HCT116 (cell line): ENCODE results near the gene CACNG5. TPM values are rescaled to one million over a fixed set of nuclear protein-coding genes. Genes with fewer than 3 reads are reported as not detected.

ENCODE experiments used
- ATAC-seq: fragments of 200-7000 bp; cut with Tn5 transposase; 2 replicates; pipeline ENCODE4 v1.9.1; 2020; ENCODE audit warnings: mild to moderate bottlenecking, moderate library complexity
- BruUV-seq: library from RNA; stranded (reverse); fragments of 400-500 nt; replicated peaks from 2 replicates; lab custom pipeline; 2021; lab: Mats Ljungman, UMichigan
- CTCF ChIA-PET: fragments of 300-600 bp; sonication (Branson Sonifier 250); formaldehyde crosslinking; loops from one replicate; lab custom pipeline; 2021; ENCODE audit warnings: antibody characterized with exemption; lab: Charles Lee
- POLR2A ChIA-PET: fragments of 300-600, 350-600 bp; sonication (Branson Sonifier 250); formaldehyde crosslinking; loops from one replicate; lab custom pipeline; 2021; ENCODE audit warnings: antibody characterized with exemption; lab: Charles Lee
- RAD21 ChIA-PET, 2 experiments: fragments of 300-600 bp; sonication (Branson Sonifier 250); formaldehyde crosslinking; loops; one replicate each; lab custom pipeline; 2023; ENCODE audit warnings: low total read pairs in 2 of 2; ENCODE audit not compliant: uncharacterized antibody in 2 of 2, unreplicated experiment in 2 of 2, low non-redundant PET in 1 of 2; lab: Charles Lee
- DNase-seq: peaks from one replicate; pipeline ENCODE4 v3.0.0-alpha.2; 2010; ENCODE audit warnings: low read depth, low spot score
- H2AFZ ChIP-seq: fragments of 200-600 bp; shearing (Covaris generic), sonication (generic); 2 replicates; pipeline ENCODE4 v1.6.1; 2017; ENCODE audit warnings: low read depth, mixed run types, mixed read lengths, antibody characterized with exemption, low read length; ENCODE audit not compliant: poor library complexity, severe bottlenecking
- H3K27ac ChIP-seq: 2 replicates; pipeline ENCODE4 v1.5.1; 2012; ENCODE audit warnings: low read depth, low read length
- H3K27me3 ChIP-seq: fragments of 200-600 bp; sonication (generic); 2 replicates; pipeline ENCODE4 v1.6.1; 2016; ENCODE audit warnings: mixed run types, low read length, mixed read lengths; ENCODE audit not compliant: insufficient read depth
- H3K36me3 ChIP-seq, 2 experiments: fragments of 200-500 bp in 1 of 2; fragments of 200-600 bp in 1 of 2; sonication (Bioruptor generic) in 1 of 2; sonication (generic) in 1 of 2; 2 replicates each; pipeline versions ENCODE4 v1.5.1 to v1.6.1; 2014 to 2016; ENCODE audit warnings: low read length in 2 of 2, inconsistent platforms in 1 of 2, mixed read lengths in 1 of 2, mixed run types in 1 of 2; ENCODE audit not compliant: insufficient read depth in 2 of 2, control insufficient read depth in 1 of 2
- H3K4me1 ChIP-seq, 2 experiments: fragments of 200-600 bp in 1 of 2; sonication (generic) in 1 of 2; 2 replicates each; pipeline versions ENCODE4 v1.5.1 to v1.6.1; 2012 to 2017; ENCODE audit warnings: low read length in 2 of 2, inconsistent platforms in 1 of 2, mild to moderate bottlenecking in 1 of 2, mixed read lengths in 1 of 2, mixed run types in 1 of 2, moderate library complexity in 1 of 2; ENCODE audit not compliant: insufficient read depth in 2 of 2, control insufficient read depth in 1 of 2
- H3K4me2 ChIP-seq: fragments of 200-600 bp; sonication (generic); 2 replicates; pipeline ENCODE4 v1.6.1; 2017; ENCODE audit warnings: mixed run types, low read length, mixed read lengths
- H3K4me3 ChIP-seq, 2 experiments: fragments of 200-600 bp in 1 of 2; sonication (generic) in 1 of 2; replicated peaks in 1 of 2; 2 replicates each; pipeline ENCODE4 v1.5.1; 2011 to 2016; ENCODE audit warnings: low read length in 2 of 2, control low read depth in 1 of 2, low read depth in 1 of 2, mild to moderate bottlenecking in 1 of 2, mixed read lengths in 1 of 2, mixed run types in 1 of 2
- H3K79me2 ChIP-seq: fragments of 200-600 bp; sonication (generic); 2 replicates; pipeline ENCODE4 v1.6.1; 2017; ENCODE audit warnings: mild to moderate bottlenecking, mixed run types, low read length, moderate library complexity, mixed read lengths; ENCODE audit not compliant: insufficient read depth
- H3K9ac ChIP-seq: fragments of 200-600 bp; sonication (generic); 2 replicates; pipeline ENCODE4 v1.6.1; 2016; ENCODE audit warnings: low read length, mixed read lengths
- H3K9me2 ChIP-seq: fragments of 200-600 bp; sonication (generic), shearing (Covaris generic); 2 replicates; pipeline ENCODE4 v1.6.1; 2017; ENCODE audit warnings: mixed run types, mild to moderate bottlenecking, moderate library complexity; ENCODE audit not compliant: insufficient read depth
- H3K9me3 ChIP-seq, 2 experiments: fragments of 200-500 bp in 1 of 2; fragments of 200-600 bp in 1 of 2; sonication (Bioruptor generic) in 1 of 2; sonication (generic) in 1 of 2; 2 replicates each; pipeline ENCODE4 v1.6.1; 2014 to 2017; ENCODE audit warnings: low read length in 2 of 2, mixed read lengths in 2 of 2, inconsistent platforms in 1 of 2, low read depth in 1 of 2, mild to moderate bottlenecking in 1 of 2, mixed run types in 1 of 2, moderate library complexity in 1 of 2; ENCODE audit not compliant: control insufficient read depth in 1 of 2, insufficient read depth in 1 of 2
- H4K20me1 ChIP-seq: fragments of 200-600 bp; sonication (generic), shearing (Covaris generic); 2 replicates; pipeline ENCODE4 v1.6.1; 2017; ENCODE audit warnings: mixed run types, mild to moderate bottlenecking, moderate library complexity; ENCODE audit not compliant: insufficient read depth
- CBX3 ChIP-seq: IDR thresholded peaks from 2 replicates; pipeline ENCODE4 v1.6.1; 2012; ENCODE audit warnings: low read depth
- CTCF ChIP-seq, 3 experiments: fragments of 200-600 bp in 1 of 3; sonication (generic) in 1 of 3; IDR thresholded peaks in 2 of 3; conservative IDR thresholded peaks in 1 of 3; 2 replicates each; pipeline ENCODE4 v1.5.1; 2012 to 2017; ENCODE audit warnings: low read depth in 2 of 3, low read length in 2 of 3, antibody characterized with exemption in 1 of 3, borderline replicate concordance in 1 of 3, control low read depth in 1 of 3, mild to moderate bottlenecking in 1 of 3, mixed read lengths in 1 of 3, mixed run types in 1 of 3, moderate library complexity in 1 of 3; ENCODE audit not compliant: insufficient read depth in 1 of 3
- EGR1 ChIP-seq: IDR thresholded peaks from 2 replicates; pipeline ENCODE4 v1.6.1; 2012; ENCODE audit warnings: low read depth
- EZH2 ChIP-seq: fragments of 200-600 bp; sonication (generic); IDR thresholded peaks from 2 replicates; pipeline ENCODE4 v1.6.1; 2017; ENCODE audit warnings: antibody characterized with exemption, mixed run types
- FOSL1 ChIP-seq: IDR thresholded peaks from 2 replicates; pipeline ENCODE4 v1.6.1; 2012; ENCODE audit warnings: low read depth
- POLR2A ChIP-seq: IDR thresholded peaks from 2 replicates; pipeline ENCODE4 v1.7.0; 2011; ENCODE audit warnings: borderline replicate concordance; ENCODE audit not compliant: insufficient read depth, insufficient read length; ENCODE audit errors: extremely low read depth
- POLR2AphosphoS5 ChIP-seq: IDR thresholded peaks from 2 replicates; pipeline ENCODE4 v1.6.1; 2011; ENCODE audit warnings: mild to moderate bottlenecking, low read depth, low read length, moderate library complexity
- RAD21 ChIP-seq: IDR thresholded peaks from 2 replicates; pipeline ENCODE4 v1.6.1; 2012; ENCODE audit warnings: low read depth, mild to moderate bottlenecking
- SP1 ChIP-seq: IDR thresholded peaks from 2 replicates; pipeline ENCODE4 v1.6.1; 2012; ENCODE audit warnings: low read depth
- YY1 ChIP-seq: IDR thresholded peaks from 2 replicates; pipeline ENCODE4 v1.6.1; 2011; ENCODE audit warnings: low read length, low read depth, moderate library complexity, mild to moderate bottlenecking; ENCODE audit not compliant: insufficient replicate concordance; ENCODE audit errors: extremely low read depth
- ZFX ChIP-seq: fragments of 450-650 bp; IDR thresholded peaks from 2 replicates; pipeline ENCODE4 v1.6.1; 2017
- intact Hi-C: fragments of 100-400 bp; cut with micrococcal nuclease; formaldehyde crosslinking; loops from 2 replicates; pipeline ENCODE4 v1.10.0; 2022
- total RNA-seq: library from RNA; stranded (reverse); gene quantifications from one replicate; pipeline ENCODE4 v1.2.1, GENCODE V29; 2021; ENCODE audit not compliant: unreplicated experiment

CACNG5 gene
- total RNA-seq, 1 experiment from 2014 or later, result not detected

GRCh38 chr17:66915204-66915611 lies 80.3 kb downstream of the CACNG5 start:
- no peak overlapping the region for H3K27ac ChIP-seq
- ChIA-PET RAD21 (interaction anchor here (0.9 to 2.9 kb wide), 7 partner anchors 36 to 243 kb away, joined by 3 to 38 read pairs (median 5); no protein-coding TSS in a partner anchor), POLR2A (interaction anchor here (1.3 kb wide), 1 partner anchor 60 kb away, joined by 4 read pairs; no protein-coding TSS in a partner anchor), CTCF (interaction anchor here (0.7 to 3.7 kb wide), 9 partner anchors 10 to 243 kb away, joined by 3 to 53 read pairs (median 4); no protein-coding TSS in a partner anchor)
- no peaks in the 10 kb centered on the region for H3K27me3 ChIP-seq
- TF ChIP-seq RAD21 (peak; percentile 96), ZFX (no peak), FOSL1 (no peak), POLR2A (no peak), CBX3 (no peak), SP1 (no peak), YY1 (no peak), EZH2 (no peak), POLR2AphosphoS5 (no peak), EGR1 (no peak), CTCF (IDR thresholded peaks at IDR 0.05 in 2 of 3, conservative IDR thresholded peaks at IDR 0.05 in 1 of 3; ENCODE audit: borderline replicate concordance in 1 of 3, insufficient read depth in 1 of 3, low read depth in 2 of 3, low read length in 2 of 3) (peak; percentile 66 to 82 (median 79))
- ATAC-seq (peak; percentile 98), DNase-seq (peak; percentile 39)
- H3K9me2 ChIP-seq, result no peaks in the 10 kb centered on the region
- no TSS peak for BruUV-seq
- no peaks in the 10 kb centered on the region for H3K36me3 ChIP-seq
- H2AFZ ChIP-seq, result no peak overlapping the region
- no peaks in the 10 kb centered on the region for H3K9me3 ChIP-seq
- peaks cover 4 to 10% of the 10 kb centered on the region in 2 experiments; a peak in 2 of 4 replicates for H3K4me1 ChIP-seq
- no peak overlapping the region for H3K4me3 ChIP-seq
- H3K9ac ChIP-seq, result no peak overlapping the region
- 0 out of 2 replicates have a peak overlapping the region, but pooled peaks have one; percentile 12 for H3K4me2 ChIP-seq
- intact Hi-C loops, result loop anchor here (1.0 kb wide), 2 partner anchors 60 to 243 kb away; no protein-coding TSS in a partner anchor
- H4K20me1 ChIP-seq, result no peaks in the 10 kb centered on the region
- H3K79me2 ChIP-seq, result no peaks in the 10 kb centered on the region
